Lower leg skin (tissue), 3 donors: ENCODE results near the gene LGI4.

Experiments
- POLR2A ChIP-seq, 2 donors: fragments of 450-650 bp; IDR thresholded peaks; one replicate each; pipeline ENCODE4 v1.6.1; 2016 to 2017; ENCODE audit warnings: antibody characterized with exemption in 2 of 2, mild to moderate bottlenecking in 1 of 2, moderate library complexity in 1 of 2
- TF ChIP-seq, protein P1 (sequence below), 3 donors: fragments of 450-650 bp; IDR thresholded peaks; one replicate each; pipeline ENCODE4 v1.5.1; 2016; ENCODE audit warnings: antibody characterized with exemption in 3 of 3, mild to moderate bottlenecking in 3 of 3, moderate library complexity in 2 of 3

DNA sequence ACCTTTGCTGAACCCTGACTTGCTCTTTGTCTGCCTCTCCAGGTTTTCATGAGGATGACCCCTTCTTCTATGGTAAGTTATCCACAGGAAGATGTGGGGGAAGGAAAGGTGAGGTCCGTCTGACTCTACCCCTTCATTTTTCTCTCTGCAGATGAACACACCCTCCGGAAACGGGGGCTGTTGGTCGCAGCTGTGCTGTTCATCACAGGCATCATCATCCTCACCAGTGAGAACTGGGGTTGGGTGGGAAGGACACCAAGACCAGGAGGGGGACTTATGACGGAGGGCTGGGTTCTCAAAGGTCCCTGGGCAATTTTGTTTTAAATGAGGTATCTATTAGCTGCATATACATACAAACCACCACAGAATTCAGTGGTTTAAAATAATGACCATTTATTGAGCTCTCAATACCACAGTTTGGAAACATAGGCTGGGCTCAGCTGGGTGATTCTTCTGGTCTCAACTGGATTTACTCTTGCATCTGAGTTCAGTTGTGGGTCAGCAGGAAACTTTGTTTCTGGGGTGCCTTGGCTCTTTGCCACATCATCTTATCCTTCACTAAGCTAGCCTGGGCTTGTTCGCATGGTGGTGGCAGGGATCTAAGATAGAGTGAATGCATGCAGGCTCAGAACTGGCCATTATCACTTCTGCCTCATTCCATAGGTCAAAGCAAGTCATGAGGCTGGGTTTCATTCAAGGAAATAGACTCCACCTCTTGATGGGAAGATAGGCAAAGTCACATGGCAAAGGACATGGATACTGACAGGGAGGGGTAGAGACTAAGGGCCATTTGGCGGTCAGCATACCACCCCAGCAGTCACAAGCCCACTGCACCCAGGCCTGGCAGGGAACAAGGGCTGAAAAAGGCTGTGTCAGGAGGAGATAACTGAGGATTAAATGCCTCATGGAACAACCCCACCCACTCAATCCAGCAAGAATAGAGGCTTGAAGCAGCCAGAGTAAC is 31.5 kb upstream of the LGI4 start:
- TF ChIP-seq, protein P1, sequence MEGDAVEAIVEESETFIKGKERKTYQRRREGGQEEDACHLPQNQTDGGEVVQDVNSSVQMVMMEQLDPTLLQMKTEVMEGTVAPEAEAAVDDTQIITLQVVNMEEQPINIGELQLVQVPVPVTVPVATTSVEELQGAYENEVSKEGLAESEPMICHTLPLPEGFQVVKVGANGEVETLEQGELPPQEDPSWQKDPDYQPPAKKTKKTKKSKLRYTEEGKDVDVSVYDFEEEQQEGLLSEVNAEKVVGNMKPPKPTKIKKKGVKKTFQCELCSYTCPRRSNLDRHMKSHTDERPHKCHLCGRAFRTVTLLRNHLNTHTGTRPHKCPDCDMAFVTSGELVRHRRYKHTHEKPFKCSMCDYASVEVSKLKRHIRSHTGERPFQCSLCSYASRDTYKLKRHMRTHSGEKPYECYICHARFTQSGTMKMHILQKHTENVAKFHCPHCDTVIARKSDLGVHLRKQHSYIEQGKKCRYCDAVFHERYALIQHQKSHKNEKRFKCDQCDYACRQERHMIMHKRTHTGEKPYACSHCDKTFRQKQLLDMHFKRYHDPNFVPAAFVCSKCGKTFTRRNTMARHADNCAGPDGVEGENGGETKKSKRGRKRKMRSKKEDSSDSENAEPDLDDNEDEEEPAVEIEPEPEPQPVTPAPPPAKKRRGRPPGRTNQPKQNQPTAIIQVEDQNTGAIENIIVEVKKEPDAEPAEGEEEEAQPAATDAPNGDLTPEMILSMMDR (IDR thresholded peaks at IDR 0.05), result no peak
- no peak for TF ChIP-seq POLR2A (IDR thresholded peaks at IDR 0.05)
